Ovary (tissue), 9 donors: ENCODE data around the gene SOCS1. TPM values are rescaled to one million over a fixed set of nuclear protein-coding genes. Genes with fewer than 3 reads are reported as not detected.
A peak's percentile ranks its signal among the peaks of the same experiment; 100 is the strongest.

ENCODE experiments used
- DNase-seq, 5 donors: peaks; one replicate each; pipeline ENCODE4 v3.0.0-alpha.2; 2019 to 2020
- H3K27ac ChIP-seq, 2 donors: fragments of 200-600 bp; one replicate each; pipeline versions ENCODE4 v1.5.1 to v1.8.0; 2019 to 2022
- H3K27me3 ChIP-seq: fragments of 200-600 bp; one replicate; pipeline ENCODE4 v1.8.0; 2022
- H3K36me3 ChIP-seq: fragments of 200-600 bp; sonication (generic); one replicate; pipeline ENCODE4 v1.5.1; 2019
- H3K4me1 ChIP-seq: one replicate; pipeline ENCODE4 v1.8.1; 2013; ENCODE audit warnings: mild to moderate bottlenecking, moderate library complexity; ENCODE audit not compliant: insufficient read depth
- H3K4me3 ChIP-seq: fragments of 200-600 bp; sonication (generic); one replicate; pipeline ENCODE4 v1.5.1; 2017
- H3K9me3 ChIP-seq, 2 donors: fragments of 200-600 bp in 1 of 2; sonication (generic) in 1 of 2; one replicate each; pipeline versions ENCODE4 v1.5.1 to v1.8.1; 2013 to 2019; ENCODE audit warnings: mild to moderate bottlenecking in 1 of 2, moderate library complexity in 1 of 2
- CTCF ChIP-seq, 3 donors: fragments of 450-650 bp in 2 of 3; fragments of 200-600 bp in 1 of 3; IDR thresholded peaks; one replicate each; pipeline versions ENCODE4 v1.5.1 to v1.8.0; 2016 to 2022; ENCODE audit warnings: antibody characterized with exemption in 3 of 3, mild to moderate bottlenecking in 1 of 3
- EP300 ChIP-seq: sonication (generic); formaldehyde crosslinking; IDR thresholded peaks from one replicate; pipeline ENCODE4 v1.6.1; 2017; ENCODE audit warnings: antibody characterized with exemption
- POLR2A ChIP-seq: fragments of 450-650 bp; IDR thresholded peaks from one replicate; pipeline ENCODE4 v1.6.1; 2017; ENCODE audit warnings: antibody characterized with exemption, mild to moderate bottlenecking, moderate library complexity
- WGBS, 3 donors: extraction: QIAGEN DNeasy Blood & Tissue Kit in 1 of 3; methylation state at CpG; one replicate each; pipeline versions ENCODE4 v1.1.5 to v1.1.7; 2013 to 2017; 5-methylcytosine and 5-hydroxymethylcytosine counted together
- intact Hi-C, 4 donors: fragments of 100-400 bp; cut with DNase I; formaldehyde crosslinking; loops; one replicate each; pipeline versions ENCODE4 v1.11.0 to v1.15.1; 2022 to 2023
- polyA plus RNA-seq, 2 donors: library from polyadenylated mRNA; stranded (reverse); fragments of 200-250 nt in 1 of 2; fragments of 350-450 nt in 1 of 2; fragmentation: Illumina TruSeq in 1 of 2; extraction: RNeasy Lipid Tissue Mini Kit (QIAGEN cat#74804) in 1 of 2; gene quantifications; one replicate each; pipeline ENCODE4 v1.2.3, GENCODE V29; 2013 to 2014
- total RNA-seq, 7 donors: library from RNA; depleted of rRNA in 2 of 7; stranded (reverse); fragments of >200 nt in 2 of 7; fragmentation: NEBNext Ultra II Directional in 3 of 7; extraction: Animal tissue kit (Norgen Biotek cat#: 25700) in 3 of 7; gene quantifications; one replicate each; pipeline versions ENCODE4 v1.1.0 to v1.2.4, GENCODE V29; 2016 to 2023
- donor health status: DM: no; HTN: no; CAD: no; lungs with moderate emphysema.
- donor health status: DM: no; HTN: no; CAD: no.
- donor health status: Bipolar disorder and iron deficiency.
- donor health status: DM: yes; HTN: yes; CAD: no.
- donor health status: DM: no; HTN: no; CAD: no.
- donor health status: DM: yes; HTN: yes; CAD: no.

The SOCS1 gene
- total and polyA plus RNA-seq, 9 donors: 1.1 to 42.7 (median 8.3) TPM

GRCh38 chr16:11253009-11253994 lies 2.7 kb downstream of the SOCS1 start:
- H3K9me3 ChIP-seq: no peaks in the 10 kb centered on the region
- intact Hi-C loops: loop anchor here in 2 of 4 donors (10.0 kb wide), 1 partner anchor 91 kb away; the partner anchor contains the start of gene RMI2 (in 2 of the 2)
- WGBS, 3 donors: 64 to 91% (median 70%) methylated on average over 5 of the region's 5 CpGs
- peak overlapping the region in 1 of 2 donors; percentile 21 for H3K27ac ChIP-seq
- H3K36me3 ChIP-seq: no peaks in the 10 kb centered on the region
- H3K27me3 ChIP-seq: no peaks in the 10 kb centered on the region
- TF ChIP-seq POLR2A: no peak
- TF ChIP-seq CTCF (IDR thresholded peaks at IDR 0.05): no peak
- TF ChIP-seq EP300: no peak
- H3K4me1 ChIP-seq: peaks cover 6% of the 10 kb centered on the region
- no peak for DNase-seq
- no peak overlapping the region for H3K4me3 ChIP-seq

- Histone ChIP-seq H3K9me3 (no peaks in the 10 kb centered on the region), H3K27ac (no peak overlapping the region), H3K4me3 (no peak overlapping the region), H3K36me3 (no peaks in the 10 kb centered on the region), H3K27me3 (no peaks in the 10 kb centered on the region), H3K4me1 (peaks cover 6% of the 10 kb centered on the region)
- 78 to 87% (median 82%) methylated on average over 8 of the region's 8 CpGs for WGBS, 3 donors
- intact Hi-C loops: loop anchor here in 2 of 4 donors (10.0 kb wide), 1 partner anchor 92 kb away; the partner anchor contains the start of gene RMI2 (in 2 of the 2)
- TF ChIP-seq EP300: no peak
- TF ChIP-seq POLR2A: no peak
- TF ChIP-seq CTCF (IDR thresholded peaks at IDR 0.05): no peak
- no peak for DNase-seq
Measured at GRCh38 chr16:11252482-11252931, 3.5 kb downstream of the SOCS1 start.

- Histone ChIP-seq H3K27me3 (no peaks in the 10 kb centered on the region), H3K36me3 (no peaks in the 10 kb centered on the region), H3K27ac (no peak overlapping the region), H3K9me3 (no peaks in the 10 kb centered on the region), H3K4me1 (peaks cover 4% of the 10 kb centered on the region), H3K4me3 (no peak overlapping the region)
- intact Hi-C loops: loop anchor here in 2 of 4 donors (10.0 kb wide), 1 partner anchor 93 kb away; the partner anchor contains the start of gene RMI2 (in 2 of the 2)
- no peak for TF ChIP-seq EP300
- TF ChIP-seq CTCF (IDR thresholded peaks at IDR 0.05): no peak
- TF ChIP-seq POLR2A: no peak
- peak in 2 of 5 donors; percentile 28 to 32 for DNase-seq
- 72 to 82% (median 77%) methylated on average over 18 of the region's 18 CpGs for WGBS, 3 donors
Measured at GRCh38 chr16:11251525-11252481, 4.2 kb downstream of the SOCS1 start.
